Measurements from ENCODE around the gene HIPK2. TPM values are rescaled to one million over a fixed set of nuclear protein-coding genes. Genes with fewer than 3 reads are reported as not detected.

HIPK2 gene
- total and polyA plus RNA-seq, 2 experiments from 2014 or later, result 7.3 to 16.9 TPM

GRCh38 chr7:139647814-139648390, 129.9 kb downstream of the HIPK2 start:
- H3F3A ChIP-seq (replicated peaks; ENCODE audit: low read depth), result no peaks in the 10 kb centered on the region
- no peaks in the 10 kb centered on the region for H3K9me3 Mint-ChIP-seq
- peak overlapping the region; percentile 37 for H3K4me2 ChIP-seq
- no peak overlapping the region for H2AFZ ChIP-seq
- peaks cover 43% of the 10 kb centered on the region for H3K4me1 Mint-ChIP-seq
- H4K20me1 ChIP-seq (replicated peaks; ENCODE audit: insufficient read depth), result no peaks in the 10 kb centered on the region; the same call in 1 of the 2 replicates
- TF ChIP-seq ZNF114 (CRISPR knock-in tag; IDR thresholded peaks at IDR 0.05), result no peak
- no peak for TF ChIP-seq CTCF (conservative IDR thresholded peaks at IDR 0.05; ENCODE audit: low read depth in 2 of 2)
- no peak for TF ChIP-seq STAT1 (IDR thresholded peaks at IDR 0.05; ENCODE audit: unreplicated experiment)
- TF ChIP-seq ZNF331 (CRISPR knock-in tag; IDR thresholded peaks at IDR 0.05; ENCODE audit: low read depth), result no peak
- no peak for TF ChIP-seq ETS1 (IDR thresholded peaks at IDR 0.05)
- no peak for TF ChIP-seq REST (IDR thresholded peaks at IDR 0.05; ENCODE audit: unreplicated experiment)
- TF ChIP-seq NANOG (IDR thresholded peaks at IDR 0.05; ENCODE audit: borderline replicate concordance), result no peak
- no peak for TF ChIP-seq CREB1 (CRISPR knock-in tag; IDR thresholded peaks at IDR 0.05; ENCODE audit: low read depth)
- TF ChIP-seq, protein P1, sequence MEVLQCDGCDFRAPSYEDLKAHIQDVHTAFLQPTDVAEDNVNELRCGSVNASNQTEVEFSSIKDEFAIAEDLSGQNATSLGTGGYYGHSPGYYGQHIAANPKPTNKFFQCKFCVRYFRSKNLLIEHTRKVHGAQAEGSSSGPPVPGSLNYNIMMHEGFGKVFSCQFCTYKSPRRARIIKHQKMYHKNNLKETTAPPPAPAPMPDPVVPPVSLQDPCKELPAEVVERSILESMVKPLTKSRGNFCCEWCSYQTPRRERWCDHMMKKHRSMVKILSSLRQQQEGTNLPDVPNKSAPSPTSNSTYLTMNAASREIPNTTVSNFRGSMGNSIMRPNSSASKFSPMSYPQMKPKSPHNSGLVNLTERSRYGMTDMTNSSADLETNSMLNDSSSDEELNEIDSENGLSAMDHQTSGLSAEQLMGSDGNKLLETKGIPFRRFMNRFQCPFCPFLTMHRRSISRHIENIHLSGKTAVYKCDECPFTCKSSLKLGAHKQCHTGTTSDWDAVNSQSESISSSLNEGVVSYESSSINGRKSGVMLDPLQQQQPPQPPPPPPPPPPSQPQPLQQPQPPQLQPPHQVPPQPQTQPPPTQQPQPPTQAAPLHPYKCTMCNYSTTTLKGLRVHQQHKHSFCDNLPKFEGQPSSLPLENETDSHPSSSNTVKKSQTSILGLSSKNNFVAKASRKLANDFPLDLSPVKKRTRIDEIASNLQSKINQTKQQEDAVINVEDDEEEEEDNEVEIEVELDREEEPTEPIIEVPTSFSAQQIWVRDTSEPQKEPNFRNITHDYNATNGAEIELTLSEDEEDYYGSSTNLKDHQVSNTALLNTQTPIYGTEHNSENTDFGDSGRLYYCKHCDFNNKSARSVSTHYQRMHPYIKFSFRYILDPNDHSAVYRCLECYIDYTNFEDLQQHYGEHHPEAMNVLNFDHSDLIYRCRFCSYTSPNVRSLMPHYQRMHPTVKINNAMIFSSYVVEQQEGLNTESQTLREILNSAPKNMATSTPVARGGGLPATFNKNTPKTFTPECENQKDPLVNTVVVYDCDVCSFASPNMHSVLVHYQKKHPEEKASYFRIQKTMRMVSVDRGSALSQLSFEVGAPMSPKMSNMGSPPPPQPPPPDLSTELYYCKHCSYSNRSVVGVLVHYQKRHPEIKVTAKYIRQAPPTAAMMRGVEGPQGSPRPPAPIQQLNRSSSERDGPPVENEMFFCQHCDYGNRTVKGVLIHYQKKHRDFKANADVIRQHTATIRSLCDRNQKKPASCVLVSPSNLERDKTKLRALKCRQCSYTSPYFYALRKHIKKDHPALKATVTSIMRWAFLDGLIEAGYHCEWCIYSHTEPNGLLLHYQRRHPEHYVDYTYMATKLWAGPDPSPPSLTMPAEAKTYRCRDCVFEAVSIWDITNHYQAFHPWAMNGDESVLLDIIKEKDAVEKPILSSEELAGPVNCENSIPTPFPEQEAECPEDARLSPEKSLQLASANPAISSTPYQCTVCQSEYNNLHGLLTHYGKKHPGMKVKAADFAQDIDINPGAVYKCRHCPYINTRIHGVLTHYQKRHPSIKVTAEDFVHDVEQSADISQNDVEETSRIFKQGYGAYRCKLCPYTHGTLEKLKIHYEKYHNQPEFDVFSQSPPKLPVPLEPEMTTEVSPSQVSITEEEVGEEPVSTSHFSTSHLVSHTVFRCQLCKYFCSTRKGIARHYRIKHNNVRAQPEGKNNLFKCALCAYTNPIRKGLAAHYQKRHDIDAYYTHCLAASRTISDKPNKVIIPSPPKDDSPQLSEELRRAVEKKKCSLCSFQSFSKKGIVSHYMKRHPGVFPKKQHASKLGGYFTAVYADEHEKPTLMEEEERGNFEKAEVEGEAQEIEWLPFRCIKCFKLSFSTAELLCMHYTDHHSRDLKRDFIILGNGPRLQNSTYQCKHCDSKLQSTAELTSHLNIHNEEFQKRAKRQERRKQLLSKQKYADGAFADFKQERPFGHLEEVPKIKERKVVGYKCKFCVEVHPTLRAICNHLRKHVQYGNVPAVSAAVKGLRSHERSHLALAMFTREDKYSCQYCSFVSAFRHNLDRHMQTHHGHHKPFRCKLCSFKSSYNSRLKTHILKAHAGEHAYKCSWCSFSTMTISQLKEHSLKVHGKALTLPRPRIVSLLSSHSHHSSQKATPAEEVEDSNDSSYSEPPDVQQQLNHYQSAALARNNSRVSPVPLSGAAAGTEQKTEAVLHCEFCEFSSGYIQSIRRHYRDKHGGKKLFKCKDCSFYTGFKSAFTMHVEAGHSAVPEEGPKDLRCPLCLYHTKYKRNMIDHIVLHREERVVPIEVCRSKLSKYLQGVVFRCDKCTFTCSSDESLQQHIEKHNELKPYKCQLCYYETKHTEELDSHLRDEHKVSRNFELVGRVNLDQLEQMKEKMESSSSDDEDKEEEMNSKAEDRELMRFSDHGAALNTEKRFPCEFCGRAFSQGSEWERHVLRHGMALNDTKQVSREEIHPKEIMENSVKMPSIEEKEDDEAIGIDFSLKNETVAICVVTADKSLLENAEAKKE (CRISPR knock-in tag; IDR thresholded peaks at IDR 0.05), result no peak
- TF ChIP-seq EZH2 (IDR thresholded peaks at IDR 0.05; ENCODE audit: low read depth, unreplicated experiment), result no peak
- no peak for TF ChIP-seq JUNB (IDR thresholded peaks at IDR 0.05; ENCODE audit: unreplicated experiment)
- TF ChIP-seq POLR2AphosphoS5 (IDR thresholded peaks at IDR 0.05; ENCODE audit: low read depth), result no peak
- no peak for TF ChIP-seq EZH2phosphoT487 (IDR thresholded peaks at IDR 0.05; ENCODE audit: unreplicated experiment)
- no peaks in the 10 kb centered on the region for H3K79me2 ChIP-seq (replicated peaks; ENCODE audit: insufficient read depth)
- no peak overlapping the region for H3K4me3 ChIP-seq
- H3K9me2 ChIP-seq (ENCODE audit: insufficient read depth), result no peaks in the 10 kb centered on the region
- DNase-seq (ENCODE audit: low spot score) (peak; percentile 27), ATAC-seq (peak; percentile 16; the same call in 2 of the 3 replicates)
- peaks cover 13% of the 10 kb centered on the region for H3K27me3 Mint-ChIP-seq (ENCODE audit: insufficient read depth, low read depth, poor library complexity)
- H3K27ac Mint-ChIP-seq, result 0 out of 2 replicates have a peak overlapping the region, but pooled peaks have one; percentile 9
- peaks cover 24% of the 10 kb centered on the region for H3K4me1 ChIP-seq (ENCODE audit: insufficient read depth)
- H3K36me3 ChIP-seq (ENCODE audit: insufficient read depth), result no peaks in the 10 kb centered on the region
- no peak overlapping the region for H3K4me3 Mint-ChIP-seq
- no peaks in the 10 kb centered on the region for H3K36me3 Mint-ChIP-seq (ENCODE audit: low read depth)
- H3K27ac ChIP-seq (ENCODE audit: low read depth), result no peak overlapping the region
- no peaks in the 10 kb centered on the region for H3K27me3 ChIP-seq (ENCODE audit: insufficient read depth)

Measured in GM23338 (cell line).